Measurements from ENCODE around the gene UQCC2. TPM values are rescaled to one million over a fixed set of nuclear protein-coding genes. Genes with fewer than 3 reads are reported as not detected.

Gene UQCC2
- total and polyA plus RNA-seq, 2 of the 8 experiments (the other 6 are each of a cell fraction or from before 2014, with no cell fraction given): 52.1 to 104 TPM

- TF ChIP-seq TCF12 (IDR thresholded peaks at IDR 0.05; ENCODE audit: low read depth, low read length): no peak
- TF ChIP-seq RFX5 (IDR thresholded peaks at IDR 0.05; ENCODE audit: borderline replicate concordance, low read depth, low read length): no peak
- TF ChIP-seq SP4 (IDR thresholded peaks at IDR 0.05; ENCODE audit: low read length): no peak
- TF ChIP-seq KDM4A (IDR thresholded peaks at IDR 0.05; ENCODE audit: low read depth, low read length, severe bottlenecking): no peak
- no peak for TF ChIP-seq PHF8 (conservative IDR thresholded peaks at IDR 0.05; ENCODE audit: low read depth, low read length)
- no peak for TF ChIP-seq KDM5A (IDR thresholded peaks at IDR 0.05; ENCODE audit: low read length)
- TF ChIP-seq ZNF274 (IDR thresholded peaks at IDR 0.05; ENCODE audit: borderline replicate concordance, extremely low read depth, low read length): no peak
- TF ChIP-seq RNF2 (IDR thresholded peaks at IDR 0.05; ENCODE audit: borderline replicate concordance, low read depth, low read length, missing control alignments, poor library complexity, severe bottlenecking): no peak
Observed at GRCh38 chr6:33722103-33722623, 10.7 kb upstream of the UQCC2 start (continued).
